GM10248 (cell line): ENCODE results near the gene CHST12.

Experiments used
- CTCF ChIA-PET: fragments of 300-600 bp; sonication (Branson Sonifier 250); formaldehyde crosslinking; extraction: SDS; loops from one replicate; lab custom pipeline; 2021; ENCODE audit warnings: antibody characterized with exemption; lab: Yijun Ruan, JAX
- POLR2A ChIA-PET: fragments of 350-650 bp; sonication (Branson Sonifier 250); formaldehyde crosslinking; extraction: SDS; loops from one replicate; lab custom pipeline; 2020; ENCODE audit warnings: antibody characterized with exemption; lab: Yijun Ruan, JAX
- DNase-seq: peaks from one replicate; pipeline ENCODE4 v3.0.0; 2012; ENCODE audit errors: extremely low spot score
- TF ChIP-seq, protein P1 (sequence below): IDR thresholded peaks from 2 replicates; pipeline ENCODE4 v1.5.1; 2012; ENCODE audit warnings: mild to moderate bottlenecking, low read depth; ENCODE audit errors: extremely low read depth, missing control alignments, control extremely low read depth

The CHST12 gene

DNA sequence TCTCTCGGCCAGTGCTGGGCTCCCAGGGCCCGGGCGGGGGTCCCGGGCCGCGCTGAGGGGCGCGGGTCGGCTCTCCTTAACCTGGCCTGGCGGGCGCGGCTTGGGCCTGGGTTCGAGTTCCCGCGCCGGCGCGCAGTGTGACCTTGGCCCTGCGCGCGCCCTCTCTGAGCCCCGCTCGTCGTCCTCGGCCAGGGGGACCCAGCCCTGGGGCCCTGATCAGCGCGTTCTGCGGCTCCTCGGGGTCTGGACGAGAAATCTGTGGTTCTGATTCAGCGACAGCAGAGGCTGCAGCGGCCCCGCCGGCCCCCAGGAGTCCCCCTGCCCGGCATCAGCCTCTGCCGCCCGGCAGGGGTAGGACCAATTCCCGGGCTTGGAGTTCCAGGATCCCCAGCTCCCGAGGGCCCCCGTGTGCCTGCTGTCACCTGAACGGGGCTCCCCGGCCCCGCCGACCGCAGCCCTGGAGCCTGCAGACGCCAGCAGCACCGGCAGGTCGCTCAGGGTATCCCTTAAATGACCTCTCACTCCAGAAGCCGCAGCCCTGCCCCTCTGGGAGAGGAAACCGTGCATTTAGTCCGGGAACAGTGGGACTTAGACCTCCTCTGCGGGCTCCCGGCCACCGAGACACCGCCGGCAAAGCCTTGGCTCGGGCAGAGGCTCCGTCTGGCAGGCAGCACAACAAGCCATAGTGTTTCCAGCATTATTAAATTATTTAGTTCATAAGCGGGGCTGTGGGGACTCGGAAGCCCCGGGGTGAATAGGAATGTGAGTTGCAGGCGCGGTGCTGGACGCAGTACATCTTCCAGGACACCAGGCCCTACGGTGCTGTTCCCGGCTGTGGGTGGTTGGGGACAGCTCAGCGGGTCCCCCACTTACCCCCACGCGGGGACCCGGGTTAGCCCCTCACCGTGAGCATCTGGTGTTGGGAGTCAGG, 572 bp downstream of the CHST12 start:
- TF ChIP-seq, protein P1, sequence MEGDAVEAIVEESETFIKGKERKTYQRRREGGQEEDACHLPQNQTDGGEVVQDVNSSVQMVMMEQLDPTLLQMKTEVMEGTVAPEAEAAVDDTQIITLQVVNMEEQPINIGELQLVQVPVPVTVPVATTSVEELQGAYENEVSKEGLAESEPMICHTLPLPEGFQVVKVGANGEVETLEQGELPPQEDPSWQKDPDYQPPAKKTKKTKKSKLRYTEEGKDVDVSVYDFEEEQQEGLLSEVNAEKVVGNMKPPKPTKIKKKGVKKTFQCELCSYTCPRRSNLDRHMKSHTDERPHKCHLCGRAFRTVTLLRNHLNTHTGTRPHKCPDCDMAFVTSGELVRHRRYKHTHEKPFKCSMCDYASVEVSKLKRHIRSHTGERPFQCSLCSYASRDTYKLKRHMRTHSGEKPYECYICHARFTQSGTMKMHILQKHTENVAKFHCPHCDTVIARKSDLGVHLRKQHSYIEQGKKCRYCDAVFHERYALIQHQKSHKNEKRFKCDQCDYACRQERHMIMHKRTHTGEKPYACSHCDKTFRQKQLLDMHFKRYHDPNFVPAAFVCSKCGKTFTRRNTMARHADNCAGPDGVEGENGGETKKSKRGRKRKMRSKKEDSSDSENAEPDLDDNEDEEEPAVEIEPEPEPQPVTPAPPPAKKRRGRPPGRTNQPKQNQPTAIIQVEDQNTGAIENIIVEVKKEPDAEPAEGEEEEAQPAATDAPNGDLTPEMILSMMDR = no peak
- no peak for DNase-seq
- ChIA-PET POLR2A (no interaction called here), CTCF (interaction anchor here (1.0 to 2.8 kb wide), 3 partner anchors 36 to 306 kb away, joined by 3 to 10 read pairs (median 4); no protein-coding TSS in a partner anchor)

DNA sequence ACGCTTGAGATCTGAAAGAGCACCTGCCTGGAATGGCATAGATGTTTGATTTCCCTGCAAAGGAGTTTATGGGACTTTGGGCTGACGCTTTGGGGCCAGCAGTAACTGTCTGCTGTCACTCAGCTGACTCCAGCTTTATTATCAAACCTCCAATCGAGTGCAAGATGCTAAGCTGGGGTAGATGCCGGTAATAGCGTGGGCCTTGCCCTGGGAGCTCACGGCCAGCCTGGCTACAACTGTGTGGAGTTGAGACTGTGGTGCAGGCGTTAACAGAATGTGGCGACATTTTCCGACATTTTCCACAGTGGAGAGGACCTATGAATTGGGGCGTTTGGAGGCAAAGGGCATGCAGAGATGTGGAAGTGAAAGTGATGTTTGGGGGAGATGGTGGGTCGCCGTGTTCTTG, 1.3 kb downstream of the CHST12 start:
- ChIA-PET CTCF (interaction anchor here (1.0 to 2.8 kb wide), 4 partner anchors 35 to 305 kb away, joined by 3 to 10 read pairs (median 5); no protein-coding TSS in a partner anchor), POLR2A (no interaction called here)
- DNase-seq = no peak
- TF ChIP-seq, protein P1 = no peak

DNA sequence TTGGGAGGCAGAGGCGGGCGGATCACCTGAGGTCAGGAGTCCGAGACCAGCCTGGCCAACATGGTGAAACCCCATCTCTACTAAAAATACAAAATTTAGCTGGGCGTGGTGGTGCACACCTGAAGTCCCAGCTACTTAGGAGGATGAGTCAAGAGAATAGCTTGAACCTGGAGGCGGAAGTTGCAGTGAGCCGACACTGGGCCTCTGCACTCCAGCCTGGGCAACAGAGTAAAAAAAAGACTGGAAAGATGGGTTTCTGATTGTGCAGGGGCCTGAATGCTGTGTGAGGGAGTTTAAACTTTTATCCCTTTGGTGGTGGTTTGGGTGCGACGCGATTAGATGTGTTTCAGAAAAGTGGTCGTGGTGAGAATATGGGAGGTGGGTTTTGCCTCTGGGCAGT, 1.8 kb downstream of the CHST12 start:
- ChIA-PET POLR2A (no interaction called here), CTCF (interaction anchor here (1.0 to 2.8 kb wide), 3 partner anchors 34 to 64 kb away, joined by 3 to 10 read pairs (median 6); no protein-coding TSS in a partner anchor)
- TF ChIP-seq, protein P1 = no peak
- DNase-seq = no peak

GRCh38 chr7:2405601-2406345, 2.4 kb downstream of the CHST12 start:
- peak; percentile 80 for DNase-seq
- TF ChIP-seq, protein P1 = no peak
- ChIA-PET CTCF (interaction anchor here (1.5 to 2.8 kb wide), 4 partner anchors 45 to 63 kb away, joined by 3 to 10 read pairs (median 5); no protein-coding TSS in a partner anchor), POLR2A (interaction anchor here (0.6 kb wide), 1 partner anchor 907 kb away, joined by 4 read pairs; no protein-coding TSS in a partner anchor)

GRCh38 chr7:2409745-2410414, 6.5 kb downstream of the CHST12 start:
- DNase-seq = no peak
- TF ChIP-seq, protein P1 = no peak
- POLR2A ChIA-PET = no interaction called here
- CTCF ChIA-PET = no interaction called here
